DMS79 (cell line): Measurements from ENCODE around the gene CNGB1.

Experiments
- DNase-seq: peaks from one replicate; lab custom pipeline; 2025; lab: John Stamatoyannopoulos, UW

Gene CNGB1

GRCh38 chr16:57972306-57972705, 1.4 kb upstream of the CNGB1 start:
- no peak for DNase-seq

- DNase-seq, result no peak
These were observed 920 bp upstream of the CNGB1 start for GRCh38 chr16:57971848-57972247.

GRCh38 chr16:57970319-57970718, 609 bp downstream of the CNGB1 start:
- DNase-seq, result no peak

- no peak for DNase-seq
These were observed 1.3 kb downstream of the CNGB1 start for GRCh38 chr16:57969451-57970123.

GRCh38 chr16:57967916-57968315, 3.0 kb downstream of the CNGB1 start:
- DNase-seq, result no peak

GRCh38 chr16:57966986-57967385, 3.9 kb downstream of the CNGB1 start:
- DNase-seq, result no peak

- DNase-seq, result peak; percentile 4
These were observed 4.6 kb downstream of the CNGB1 start for GRCh38 chr16:57966204-57966771.

GRCh38 chr16:57964157-57964700, 6.7 kb downstream of the CNGB1 start:
- no peak for DNase-seq

GRCh38 chr16:57962756-57963155, 8.2 kb downstream of the CNGB1 start:
- no peak for DNase-seq

GRCh38 chr16:57962046-57962445, 8.9 kb downstream of the CNGB1 start:
- no peak for DNase-seq

GRCh38 chr16:57961538-57961937, 9.4 kb downstream of the CNGB1 start:
- no peak for DNase-seq

- DNase-seq, result no peak
These were observed 10.0 kb downstream of the CNGB1 start for GRCh38 chr16:57960826-57961472.

GRCh38 chr16:57960310-57960709, 10.6 kb downstream of the CNGB1 start:
- DNase-seq, result no peak

- no peak for DNase-seq
These were observed 11.1 kb downstream of the CNGB1 start for GRCh38 chr16:57959804-57960203.

GRCh38 chr16:57959121-57959520, 11.8 kb downstream of the CNGB1 start:
- no peak for DNase-seq

GRCh38 chr16:57958544-57958943, 12.4 kb downstream of the CNGB1 start:
- no peak for DNase-seq

- DNase-seq, result no peak
These were observed 13.1 kb downstream of the CNGB1 start for GRCh38 chr16:57957673-57958392.

GRCh38 chr16:57956924-57957672, 13.8 kb downstream of the CNGB1 start:
- DNase-seq, result no peak

- DNase-seq, result no peak
These were observed 14.6 kb downstream of the CNGB1 start for GRCh38 chr16:57956270-57956808.

GRCh38 chr16:57955572-57956188, 15.2 kb downstream of the CNGB1 start:
- DNase-seq, result no peak

GRCh38 chr16:57953857-57954256, 17.1 kb downstream of the CNGB1 start:
- no peak for DNase-seq
